GM20000 (cell line): Measurements from ENCODE around the gene GNLY.

Experiments
- DNase-seq: peaks from one replicate; pipeline ENCODE4 v3.0.0; 2012; ENCODE audit warnings: low spot score
- TF ChIP-seq, protein P1 (sequence below): IDR thresholded peaks from 2 replicates; pipeline ENCODE4 v1.5.1; 2012; ENCODE audit warnings: mild to moderate bottlenecking, control low read depth; ENCODE audit errors: extremely low read depth, missing control alignments

The GNLY gene

DNA sequence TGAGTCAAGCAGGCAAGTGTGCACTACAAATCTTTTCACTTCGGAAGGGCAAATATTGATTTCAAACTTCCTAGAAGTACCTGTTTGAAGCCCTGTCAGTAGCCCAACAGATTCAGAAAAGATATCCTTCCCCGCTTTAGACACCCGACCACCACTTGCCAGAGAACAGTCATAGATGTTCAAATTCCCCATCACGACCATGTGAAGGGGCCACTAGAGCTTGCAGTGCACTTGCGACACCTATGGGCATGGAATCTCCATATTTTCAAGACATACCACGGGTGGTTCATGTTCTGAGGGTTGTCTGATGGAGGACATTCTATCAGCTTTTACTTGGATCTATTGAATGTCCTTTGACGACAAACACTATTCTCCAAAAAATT, 23.8 kb downstream of the GNLY start:
- TF ChIP-seq, protein P1, sequence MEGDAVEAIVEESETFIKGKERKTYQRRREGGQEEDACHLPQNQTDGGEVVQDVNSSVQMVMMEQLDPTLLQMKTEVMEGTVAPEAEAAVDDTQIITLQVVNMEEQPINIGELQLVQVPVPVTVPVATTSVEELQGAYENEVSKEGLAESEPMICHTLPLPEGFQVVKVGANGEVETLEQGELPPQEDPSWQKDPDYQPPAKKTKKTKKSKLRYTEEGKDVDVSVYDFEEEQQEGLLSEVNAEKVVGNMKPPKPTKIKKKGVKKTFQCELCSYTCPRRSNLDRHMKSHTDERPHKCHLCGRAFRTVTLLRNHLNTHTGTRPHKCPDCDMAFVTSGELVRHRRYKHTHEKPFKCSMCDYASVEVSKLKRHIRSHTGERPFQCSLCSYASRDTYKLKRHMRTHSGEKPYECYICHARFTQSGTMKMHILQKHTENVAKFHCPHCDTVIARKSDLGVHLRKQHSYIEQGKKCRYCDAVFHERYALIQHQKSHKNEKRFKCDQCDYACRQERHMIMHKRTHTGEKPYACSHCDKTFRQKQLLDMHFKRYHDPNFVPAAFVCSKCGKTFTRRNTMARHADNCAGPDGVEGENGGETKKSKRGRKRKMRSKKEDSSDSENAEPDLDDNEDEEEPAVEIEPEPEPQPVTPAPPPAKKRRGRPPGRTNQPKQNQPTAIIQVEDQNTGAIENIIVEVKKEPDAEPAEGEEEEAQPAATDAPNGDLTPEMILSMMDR = no peak
- no peak for DNase-seq

DNA sequence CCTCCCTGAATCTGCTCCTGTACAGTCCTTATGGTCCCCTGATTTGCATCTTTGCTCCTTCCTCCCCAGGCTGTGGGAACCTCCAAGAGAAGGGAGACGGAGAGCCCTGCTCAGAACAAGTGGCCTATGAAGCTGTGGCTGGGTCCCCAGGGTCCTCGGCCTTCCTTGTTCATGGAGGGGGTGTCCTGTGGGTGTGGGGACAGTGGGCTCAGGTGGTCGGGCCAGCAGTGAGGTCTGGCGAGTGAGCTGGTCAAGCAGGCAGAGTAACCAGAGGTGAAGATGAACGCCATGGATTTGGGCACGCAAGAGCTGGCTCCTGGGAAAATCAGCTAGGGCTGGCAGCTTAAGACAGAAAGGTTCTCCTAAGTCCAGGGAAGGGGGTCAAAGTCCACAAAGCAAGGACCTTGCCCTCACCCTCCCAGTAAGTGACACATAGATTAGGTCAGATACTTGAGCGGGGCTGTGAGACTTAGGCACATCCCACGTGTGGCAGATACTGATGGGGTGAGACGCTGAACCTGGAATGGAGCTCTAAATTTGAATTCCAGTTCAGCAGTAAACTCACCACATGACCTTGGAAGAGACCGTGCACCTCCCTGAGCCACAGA, 24.8 kb downstream of the GNLY start:
- TF ChIP-seq, protein P1 = no peak
- DNase-seq = no peak

DNA sequence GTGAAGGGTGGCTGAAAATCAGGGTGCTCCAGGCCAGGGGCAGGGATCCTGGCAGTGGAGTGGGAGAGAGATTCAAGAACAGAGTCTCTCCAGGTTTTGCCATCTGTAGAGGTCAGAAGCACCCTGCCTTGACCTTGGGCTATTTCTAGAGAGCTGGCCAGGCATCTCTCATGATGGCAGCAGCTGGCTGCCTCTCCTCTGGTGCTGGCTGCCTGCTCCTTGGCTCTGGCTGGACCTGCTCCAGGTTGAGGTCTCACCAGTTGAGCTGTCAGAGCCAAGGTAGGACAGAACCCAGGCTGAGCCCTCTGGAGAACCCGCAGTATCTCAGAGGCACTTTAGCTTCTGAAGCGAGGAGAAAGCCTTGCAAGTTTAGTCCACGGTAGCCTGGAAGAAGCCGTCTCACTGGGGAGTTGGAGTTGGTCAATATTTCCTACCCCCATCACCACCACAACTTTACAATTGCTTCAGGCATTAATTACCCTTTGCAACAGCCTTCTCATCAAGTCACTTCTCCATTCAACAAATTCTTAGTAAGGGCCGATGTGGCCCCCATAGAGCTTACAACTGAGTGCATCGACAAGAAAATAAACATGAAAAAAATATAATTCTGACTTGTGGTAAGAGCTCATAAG, 25.6 kb downstream of the GNLY start:
- no peak for DNase-seq
- TF ChIP-seq, protein P1 = no peak

DNA sequence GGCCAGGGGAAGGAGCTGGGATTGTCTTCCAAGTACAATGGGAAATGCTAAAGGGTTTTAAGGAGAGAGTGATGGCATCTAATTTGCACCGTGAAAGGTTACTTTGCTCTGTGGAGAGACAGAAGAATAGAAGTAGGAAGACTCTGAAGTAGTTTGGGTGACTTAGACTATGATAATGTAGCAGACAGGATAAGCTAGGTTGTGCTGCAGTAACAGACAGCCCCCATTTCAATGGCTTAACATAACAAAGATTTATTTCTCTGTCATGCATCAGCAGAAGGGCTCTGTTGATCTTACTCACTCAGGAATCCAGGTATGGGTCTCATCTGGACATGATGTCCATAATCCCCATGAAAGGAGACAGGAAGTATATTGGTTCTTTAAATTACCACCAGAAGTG, 26.4 kb downstream of the GNLY start:
- DNase-seq = no peak
- TF ChIP-seq, protein P1 = no peak

DNA sequence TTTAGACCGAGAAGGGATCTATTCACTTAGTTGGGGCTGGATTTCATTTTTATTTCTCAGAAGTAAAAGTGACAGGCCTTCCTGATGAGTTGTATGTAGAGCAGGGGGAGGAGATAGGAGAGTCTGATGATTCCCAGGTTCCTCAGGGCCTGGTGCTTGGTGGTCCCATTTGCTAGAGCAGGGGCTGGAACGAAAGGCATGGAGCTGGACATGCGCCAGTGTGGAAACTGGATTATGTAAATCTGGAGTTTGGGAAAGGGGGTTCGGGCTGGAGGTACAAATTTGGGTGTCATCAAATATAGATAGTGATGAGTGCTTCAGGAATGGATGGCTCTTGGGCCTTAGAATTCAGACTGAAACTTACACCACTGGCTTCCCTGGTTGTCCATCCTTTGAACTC, 27.5 kb downstream of the GNLY start:
- TF ChIP-seq, protein P1 = no peak
- DNase-seq = no peak

DNA sequence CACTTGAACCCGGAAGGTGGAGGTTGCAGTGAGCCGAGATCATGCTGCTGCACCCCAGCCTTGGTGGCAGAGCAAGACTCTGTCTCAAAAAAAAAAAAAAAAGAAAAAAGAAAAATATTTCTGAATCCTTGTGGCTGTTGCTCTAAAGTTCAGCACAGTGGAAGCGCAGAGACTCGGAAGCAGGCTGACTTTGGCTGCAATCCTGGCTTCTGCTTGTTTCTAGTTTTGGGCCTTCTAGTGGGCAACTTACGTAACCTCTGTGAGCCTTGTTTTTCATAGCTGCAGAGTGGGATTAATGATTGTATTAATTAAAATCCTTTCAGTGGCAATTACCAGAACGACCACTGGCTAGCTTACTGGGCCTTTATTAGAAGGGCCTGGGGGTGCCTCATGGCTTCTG, 28.4 kb downstream of the GNLY start:
- TF ChIP-seq, protein P1 = no peak
- no peak for DNase-seq

DNA sequence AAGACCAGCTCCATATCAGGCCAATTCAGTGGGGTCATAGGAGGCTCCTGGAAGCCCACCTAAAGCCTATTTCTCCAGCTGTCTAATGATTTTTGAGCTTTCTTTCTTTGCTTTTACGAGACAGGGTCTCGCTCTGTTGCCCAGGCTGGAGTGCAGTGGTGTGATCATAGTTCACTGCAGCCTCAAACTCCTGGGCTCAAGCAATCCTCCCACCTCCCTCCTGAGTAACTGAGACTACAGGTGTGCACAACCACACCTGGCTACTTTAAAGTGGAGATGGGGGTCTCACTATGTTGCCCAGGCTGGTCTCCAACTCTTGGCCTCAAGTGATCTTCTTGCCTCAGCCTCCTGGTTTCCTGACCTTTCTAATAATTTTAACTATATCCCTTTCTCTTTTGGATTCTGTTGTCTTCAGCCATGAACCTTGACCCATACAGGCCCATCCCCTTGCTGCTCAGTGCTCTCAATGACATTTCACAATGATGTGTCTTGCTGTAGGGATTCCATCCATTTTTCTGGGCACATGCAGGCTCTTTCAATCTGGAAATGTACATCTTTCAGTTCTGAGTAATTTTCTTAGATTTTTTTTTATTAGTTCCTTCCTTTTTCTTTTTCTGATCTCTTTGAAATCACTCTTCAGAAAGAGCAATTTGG, 29.7 kb downstream of the GNLY start:
- no peak for DNase-seq

More for the DNA sequence above, 29.7 kb downstream of the GNLY start:
- TF ChIP-seq, protein P1 = no peak
